Iris pigment epithelial cell (primary cell): Measurements from ENCODE around the gene OR51B4.
A peak's percentile ranks its signal among the peaks of the same experiment; 100 is the strongest.
"Not testable (repeated sequence)": the region's sequence is repeated elsewhere in the genome, so short reads cannot be mapped to it uniquely, and the experiment has no call there.

ENCODE experiments used
- DNase-seq: peaks from one replicate; pipeline ENCODE4 v3.0.0-alpha.2; 2011; ENCODE audit warnings: low read depth

Gene OR51B4, protein sequence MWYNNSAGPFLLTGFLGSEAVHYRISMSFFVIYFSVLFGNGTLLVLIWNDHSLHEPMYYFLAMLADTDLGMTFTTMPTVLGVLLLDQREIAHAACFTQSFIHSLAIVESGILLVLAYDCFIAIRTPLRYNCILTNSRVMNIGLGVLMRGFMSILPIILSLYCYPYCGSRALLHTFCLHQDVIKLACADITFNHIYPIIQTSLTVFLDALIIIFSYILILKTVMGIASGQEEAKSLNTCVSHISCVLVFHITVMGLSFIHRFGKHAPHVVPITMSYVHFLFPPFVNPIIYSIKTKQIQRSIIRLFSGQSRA

DNA sequence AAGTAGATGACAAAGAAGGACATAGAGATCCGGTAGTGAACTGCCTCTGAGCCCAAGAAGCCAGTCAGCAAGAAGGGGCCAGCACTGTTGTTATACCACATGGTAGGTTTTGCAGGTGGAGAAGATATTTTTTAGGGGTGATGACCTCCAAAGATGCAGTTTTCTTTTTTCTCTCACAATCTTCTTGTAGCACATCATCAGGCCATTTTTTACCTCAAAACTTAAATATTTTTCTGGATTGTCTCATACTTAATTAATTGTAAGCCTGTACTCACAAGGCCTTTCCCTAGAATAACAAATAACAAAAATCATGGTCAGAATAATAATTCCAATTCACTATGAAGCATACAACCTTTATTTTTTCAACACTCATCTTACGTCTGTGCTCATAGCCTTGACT lies at the start of gene OR51B4:
Gene OR51B4 (minus strand): TSS at position 101 of the 400 bp plus-strand sequence. CDS start 0 bp downstream, at position 101.
- DNase-seq: no peak

DNA sequence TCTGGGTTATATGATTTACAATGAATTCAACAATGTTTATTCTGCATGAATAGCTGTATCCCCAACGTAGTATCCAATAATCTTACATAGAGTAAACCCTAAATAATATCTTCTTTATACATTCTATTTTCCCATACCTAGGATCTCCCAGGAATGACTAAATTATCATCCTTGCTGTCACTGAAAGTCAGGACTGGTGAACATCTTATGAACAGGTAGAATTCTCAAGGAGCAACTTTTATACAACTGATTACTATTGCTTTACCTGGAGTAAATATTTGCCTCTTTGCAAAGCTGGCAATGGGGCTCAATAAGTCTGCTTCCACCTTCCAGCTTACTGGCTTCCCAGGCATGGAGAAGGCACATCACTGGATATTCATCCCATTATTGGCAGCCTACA lies 49.5 kb upstream of the OR51B4 start, which contains the start of gene OR51B6:
Gene OR51B6 (plus strand): TSS at position 301 of the 400 bp plus-strand sequence. CDS start 0 bp downstream, at position 301.
- no peak for DNase-seq

DNA sequence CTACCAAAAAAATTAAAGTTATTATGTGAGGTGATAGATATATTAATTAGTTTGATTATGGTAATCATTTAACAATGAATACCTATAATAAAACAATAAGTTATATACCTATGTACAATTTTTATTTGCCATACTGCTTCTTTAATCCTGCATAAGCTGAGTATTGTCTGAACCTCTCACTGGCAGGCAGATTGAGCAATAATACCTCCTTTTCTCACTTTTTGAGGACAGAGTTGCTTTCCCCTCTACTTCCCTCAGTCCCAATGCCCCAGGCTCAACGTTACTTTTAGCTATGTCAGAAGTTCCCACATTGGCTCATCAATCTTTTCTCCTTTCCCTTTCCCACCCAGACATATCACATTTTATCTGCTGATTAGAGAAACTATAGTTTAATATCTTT lies 47.8 kb upstream of the OR51B4 start:
- DNase-seq: no peak

DNA sequence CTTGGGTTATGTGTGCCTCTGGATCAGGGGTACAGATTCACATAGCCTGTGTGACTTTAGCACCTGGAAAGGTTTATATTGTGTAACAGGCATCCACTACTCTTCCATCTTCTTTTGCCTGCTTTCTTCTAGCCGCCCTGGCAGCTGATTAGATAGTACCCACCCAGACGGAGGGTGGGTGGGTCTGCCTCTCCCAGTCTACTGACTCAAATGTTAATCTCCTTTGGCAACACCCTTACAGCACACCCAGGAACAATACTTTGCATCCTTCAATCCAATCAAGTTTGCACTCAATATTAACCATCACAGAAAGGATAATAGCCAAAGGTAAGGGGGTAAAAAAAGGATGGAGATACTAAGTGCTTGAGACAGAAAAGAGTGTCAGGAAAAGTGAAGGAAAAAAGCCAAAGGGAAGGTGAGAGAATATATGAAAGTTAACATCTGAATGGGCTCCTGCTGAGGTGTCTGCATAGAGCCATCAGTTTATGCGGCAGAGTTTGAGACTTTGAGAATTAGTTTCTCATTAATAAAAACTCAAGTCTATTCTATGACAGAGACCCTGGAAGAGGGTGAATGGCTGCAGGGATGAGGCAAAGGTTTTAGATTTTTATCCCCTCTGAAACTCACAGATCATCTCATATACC lies 46.9 kb upstream of the OR51B4 start:
- DNase-seq: no peak

DNA sequence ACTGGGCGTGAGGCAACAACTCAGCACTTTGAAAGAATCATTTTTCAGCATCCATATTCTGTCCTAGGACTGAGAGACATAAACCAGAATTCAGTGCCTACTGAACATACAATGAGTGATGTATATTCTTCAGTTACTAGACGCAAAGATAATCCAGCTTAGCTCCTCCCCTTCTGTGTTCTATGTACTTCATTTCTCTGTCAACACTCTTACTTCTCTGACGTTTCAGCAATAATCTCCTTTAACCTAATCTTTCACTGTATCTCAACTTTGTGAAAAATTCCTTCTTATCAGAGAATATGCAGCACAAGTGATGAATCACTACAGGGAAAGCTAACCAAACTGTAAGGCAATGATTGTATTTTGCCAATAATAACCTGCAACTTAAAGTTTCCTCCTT lies 44.1 kb upstream of the OR51B4 start:
- DNase-seq: peak; percentile 77

DNA sequence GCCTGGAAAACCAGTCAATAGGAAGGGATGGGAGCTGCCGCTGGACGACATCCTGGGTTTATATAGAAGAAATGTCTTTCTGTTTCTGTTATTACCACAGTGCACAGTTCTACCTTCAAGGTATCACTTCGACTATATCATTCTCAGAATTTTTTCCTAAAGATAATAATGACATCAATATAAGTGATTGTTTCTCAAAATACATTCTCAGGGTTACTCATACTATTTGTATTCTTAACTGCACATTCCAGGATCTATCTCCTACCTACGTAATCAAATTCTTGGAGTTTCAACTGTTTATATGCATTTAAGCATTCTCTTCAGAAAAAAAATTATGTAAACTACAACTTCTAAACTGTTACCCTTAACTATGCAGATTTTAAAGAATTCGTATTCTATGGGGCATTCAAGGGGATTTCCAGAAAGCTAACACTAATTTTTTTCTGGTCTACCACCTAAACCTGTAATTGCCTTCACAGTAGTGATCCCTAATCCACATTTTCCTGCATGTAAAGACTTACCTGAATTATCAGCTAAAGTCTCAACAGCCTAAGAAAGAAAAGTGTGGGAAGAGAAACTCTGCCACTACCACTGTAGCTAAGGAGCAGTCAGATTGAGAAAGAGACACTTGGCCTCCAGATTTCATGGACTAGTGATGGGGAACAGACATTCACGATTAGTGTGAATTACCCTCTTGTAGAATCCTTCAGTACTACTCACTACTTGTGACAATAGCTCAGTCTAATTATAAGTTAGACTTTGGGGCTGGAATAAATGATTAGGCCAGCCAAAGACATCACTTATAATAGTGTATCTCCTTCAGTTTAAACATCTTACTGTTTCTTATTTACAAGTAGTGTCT lies 42.0 kb upstream of the OR51B4 start, which contains the start of gene OR51B5:
Gene OR51B5 (minus strand): TSS at position 51 of the 862 bp plus-strand sequence. CDS start 0 bp downstream, at position 51.
- peak; percentile 83 for DNase-seq

DNA sequence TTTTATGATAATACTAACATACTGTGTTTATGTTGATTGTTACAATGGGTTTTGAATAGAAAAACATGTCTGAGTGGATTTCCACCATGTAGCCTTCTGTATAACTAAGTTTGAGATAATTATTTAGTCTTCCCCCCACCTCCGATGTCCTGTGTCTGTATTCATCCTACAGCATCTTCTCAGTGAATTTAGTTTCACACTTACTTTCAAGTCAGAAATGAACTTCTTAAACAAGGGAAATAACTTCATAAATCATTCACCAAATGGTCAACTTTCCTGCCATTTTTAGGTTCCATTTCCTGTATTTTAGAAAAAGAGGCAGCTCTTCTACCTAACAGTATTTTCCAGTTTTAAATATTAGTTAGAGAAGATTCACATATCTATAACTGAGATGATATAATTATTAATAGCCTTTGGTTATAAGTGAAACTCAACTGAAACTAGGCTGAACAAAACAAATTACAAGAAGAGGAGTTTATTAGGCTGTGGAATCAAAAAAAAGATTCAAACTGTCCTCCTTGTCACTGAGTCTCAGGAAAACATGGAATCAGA lies 38.1 kb upstream of the OR51B4 start:
- DNase-seq: no peak

DNA sequence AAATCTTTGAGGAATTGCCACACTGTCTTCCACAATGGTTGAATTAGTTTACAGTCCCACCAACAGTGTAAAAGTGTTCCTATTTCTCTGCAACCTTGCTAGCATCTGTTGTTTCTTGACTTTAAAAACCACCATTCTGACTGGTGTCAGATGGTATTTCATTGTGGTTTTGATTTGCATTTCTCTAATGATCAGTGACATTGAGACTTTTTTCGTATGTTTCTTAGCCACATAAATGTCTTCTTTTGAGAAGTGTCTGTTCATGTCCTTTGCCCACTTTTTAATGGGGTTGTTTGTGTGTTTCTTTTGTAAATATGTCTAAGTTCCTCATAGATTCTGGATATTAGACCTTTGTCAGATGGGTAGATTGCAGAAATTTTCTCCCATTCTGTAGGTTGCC lies 35.5 kb upstream of the OR51B4 start:
- DNase-seq: not testable (repeated sequence)

DNA sequence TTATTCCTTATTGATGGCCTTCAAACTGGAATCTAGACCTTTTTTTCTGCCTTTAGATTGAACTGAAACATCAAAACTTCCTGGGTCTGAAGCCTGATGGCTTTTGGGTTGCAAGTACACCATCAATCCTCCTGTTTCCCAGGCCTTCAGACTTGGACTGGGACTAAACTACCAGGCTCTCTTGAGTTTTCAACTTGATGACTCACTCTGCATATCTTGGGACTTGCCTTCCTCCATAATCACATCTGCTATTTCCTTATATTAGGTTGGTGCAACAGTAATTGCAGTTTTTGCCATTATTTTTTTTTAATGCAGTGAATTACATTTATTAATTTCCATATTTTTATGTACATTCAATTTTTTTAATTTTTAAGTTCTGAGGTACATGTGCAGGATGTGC lies 34.6 kb upstream of the OR51B4 start:
- DNase-seq: peak; percentile 51

DNA sequence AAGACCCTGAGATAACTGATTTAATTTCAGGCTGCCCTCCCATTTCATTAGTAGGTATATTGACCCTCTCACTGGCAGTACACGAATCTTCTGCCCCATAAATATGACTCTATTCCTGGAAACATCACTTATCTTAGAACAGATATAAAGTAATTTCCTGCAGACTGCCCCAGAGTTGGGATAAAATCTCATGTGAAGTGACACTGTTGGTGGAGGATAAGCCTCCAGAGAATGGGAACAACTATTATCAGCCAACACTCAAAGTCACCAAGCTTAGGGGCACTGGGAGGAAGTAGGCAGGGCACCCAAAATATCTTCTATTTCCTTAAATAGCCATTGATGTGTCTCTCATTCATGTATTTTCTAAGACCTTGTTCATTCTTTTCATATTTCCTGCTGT lies 33.4 kb upstream of the OR51B4 start:
- no peak for DNase-seq

DNA sequence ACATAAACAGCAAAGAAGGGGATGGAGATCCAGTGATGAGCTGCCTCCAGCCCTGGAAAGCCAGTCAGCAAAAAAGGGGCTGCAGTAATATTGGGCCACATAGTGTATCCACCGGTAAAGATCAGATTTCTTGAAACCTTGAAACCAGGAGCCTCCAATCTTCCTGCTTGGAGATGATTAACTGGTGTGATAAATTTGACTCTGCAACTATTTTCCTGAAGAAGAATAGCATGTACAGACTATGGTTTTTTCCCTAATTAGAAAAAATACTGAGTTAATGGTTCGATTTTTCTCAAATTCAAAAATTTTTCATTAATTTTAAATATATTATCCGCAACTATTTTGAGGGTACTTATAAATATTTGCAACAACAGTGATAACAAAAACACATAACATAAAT lies 22.5 kb upstream of the OR51B4 start, which contains the start of gene OR51B2:
Gene OR51B2 (minus strand): TSS at position 101 of the 400 bp plus-strand sequence. CDS start 0 bp downstream, at position 101.
- DNase-seq: no peak

DNA sequence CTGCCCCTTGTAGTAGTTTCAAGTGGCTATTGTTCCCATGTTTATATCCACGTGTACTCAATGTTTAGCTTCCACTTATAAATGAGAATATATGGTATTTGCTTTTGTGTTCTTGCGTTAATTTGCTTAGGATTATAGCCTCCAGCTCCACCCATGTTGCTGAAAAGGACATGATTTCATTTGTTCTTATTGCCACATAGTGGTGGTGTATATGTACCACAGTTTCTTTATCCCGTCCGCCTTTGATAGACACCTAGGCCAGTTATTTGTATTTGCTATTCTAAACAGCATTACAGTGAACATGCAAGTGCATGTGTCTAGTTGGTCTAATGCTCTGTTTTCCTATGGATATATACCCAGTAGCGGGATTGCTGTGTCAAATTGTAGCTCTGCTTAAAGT lies 15.5 kb upstream of the OR51B4 start:
- DNase-seq: no peak

DNA sequence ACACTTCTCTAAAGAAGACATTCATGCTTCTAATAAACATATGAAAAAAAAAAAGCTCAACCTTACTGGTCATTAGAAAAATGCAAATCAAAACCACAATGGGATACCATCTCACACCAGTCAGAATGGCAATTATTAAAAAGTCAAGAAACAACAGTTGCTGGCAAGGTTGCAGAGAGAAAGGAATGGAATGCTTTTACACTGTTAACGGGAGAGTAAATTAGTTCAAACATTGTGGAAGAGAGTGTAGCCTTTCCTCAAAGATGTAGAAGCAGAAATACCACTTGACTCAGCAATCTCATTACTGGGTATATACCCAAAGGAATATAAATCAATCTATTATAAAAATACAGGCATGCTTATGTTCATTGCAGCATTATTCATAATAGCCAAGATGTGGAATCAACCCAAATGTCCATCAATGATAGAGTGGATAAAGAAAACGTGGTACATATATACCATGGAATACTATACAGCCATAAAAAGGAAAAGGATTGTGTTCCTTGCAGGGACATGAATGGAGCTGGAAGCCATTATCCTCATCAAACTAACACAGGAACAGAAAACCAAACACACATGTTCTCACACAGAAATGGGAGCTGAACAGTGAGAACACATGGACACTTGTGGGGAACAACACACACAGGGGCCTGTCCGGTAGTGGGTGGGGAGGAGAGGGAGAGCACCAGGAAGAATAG lies 11.7 kb upstream of the OR51B4 start:
- DNase-seq: not testable (repeated sequence)

DNA sequence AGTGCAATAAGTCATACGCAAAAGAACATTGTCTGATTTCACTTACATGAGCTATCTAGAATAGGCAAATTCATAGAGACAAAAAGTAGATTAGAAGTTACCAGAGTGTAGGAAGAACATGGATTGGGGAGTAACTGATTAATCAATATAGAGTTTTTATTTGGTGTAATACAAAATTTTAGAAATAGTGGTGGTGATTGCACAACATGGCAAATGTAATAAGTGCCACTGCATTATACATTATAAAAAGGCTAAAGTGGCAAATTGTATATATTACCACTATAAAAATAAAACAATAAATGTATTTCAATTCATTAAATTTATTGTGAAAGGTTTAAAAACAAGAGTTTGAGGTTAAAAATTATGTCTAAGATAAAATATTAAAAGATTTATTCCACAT lies 8.7 kb upstream of the OR51B4 start:
- no peak for DNase-seq

DNA sequence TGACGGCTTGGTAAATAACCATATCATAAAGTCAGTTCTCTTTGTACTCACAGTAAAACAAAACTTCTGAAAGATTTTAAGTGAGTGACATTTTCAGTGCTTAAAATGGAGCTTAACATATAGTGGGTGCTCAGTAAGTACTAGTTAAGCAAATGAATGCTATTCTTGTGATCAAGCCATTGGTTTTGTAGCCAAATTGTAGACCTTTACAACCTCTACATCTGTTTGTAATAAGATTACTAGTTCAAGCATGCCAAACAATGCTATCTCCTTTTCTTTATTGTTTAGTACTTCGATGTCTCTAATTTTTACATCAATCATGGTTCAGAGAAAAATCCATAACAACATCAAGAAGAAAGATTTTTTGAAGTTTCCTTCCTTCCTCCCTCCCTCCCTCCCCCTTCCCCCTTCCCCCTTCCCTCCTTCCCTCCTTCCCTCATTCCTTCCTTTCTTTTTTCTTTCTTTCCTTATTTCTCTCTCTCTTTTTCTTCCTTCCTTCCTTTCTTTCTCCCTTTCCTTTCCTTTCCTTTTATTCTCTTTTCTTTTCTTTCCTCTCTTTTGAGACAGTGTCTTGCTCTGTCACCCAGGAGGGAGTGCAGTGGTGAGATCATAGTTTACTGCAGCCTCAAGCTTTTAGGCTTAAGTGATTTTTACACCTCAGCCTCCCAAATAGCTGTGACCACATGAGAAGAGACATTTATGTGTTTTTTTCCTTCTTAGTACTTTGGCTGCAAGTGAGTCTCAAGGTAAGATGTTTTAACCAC lies 5.7 kb upstream of the OR51B4 start:
- no peak for DNase-seq

DNA sequence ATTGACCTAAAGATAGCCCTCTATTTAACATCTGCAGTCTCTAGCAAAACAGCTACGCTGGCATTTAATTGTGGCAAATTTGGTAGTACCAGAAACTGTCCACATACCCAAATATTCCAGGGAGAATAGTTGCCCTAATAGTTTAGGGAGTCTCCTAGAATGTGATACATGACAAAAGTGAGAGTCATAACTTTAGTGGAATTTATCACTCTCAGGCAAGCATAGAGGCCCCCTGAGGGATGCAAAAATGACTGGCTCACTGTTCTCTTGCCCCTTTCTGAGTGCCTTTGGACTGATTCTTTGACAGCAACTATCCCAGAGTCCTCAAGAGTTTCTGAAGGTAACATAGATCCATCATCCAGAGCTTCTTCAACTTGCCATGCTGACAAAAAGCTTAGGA lies 2.3 kb upstream of the OR51B4 start:
- no peak for DNase-seq

DNA sequence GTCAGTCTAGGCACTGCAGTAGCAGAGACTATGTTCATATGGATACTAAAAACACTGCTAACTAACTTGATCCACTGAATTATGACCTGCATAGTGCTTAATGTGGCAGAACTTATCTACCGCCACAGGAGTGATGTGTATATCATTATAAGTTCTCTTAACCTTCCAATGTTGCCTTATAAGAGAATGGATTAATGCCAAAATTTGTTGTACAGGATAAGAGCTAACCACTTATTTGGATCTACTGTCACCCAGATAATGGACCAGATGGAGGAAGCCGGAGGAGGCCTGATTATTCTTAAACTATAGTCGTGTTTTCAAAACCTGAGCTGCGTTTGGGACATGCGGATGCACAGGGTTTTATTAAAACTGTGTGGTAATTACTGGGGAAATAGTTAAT lies 1.9 kb upstream of the OR51B4 start:
- DNase-seq: no peak

DNA sequence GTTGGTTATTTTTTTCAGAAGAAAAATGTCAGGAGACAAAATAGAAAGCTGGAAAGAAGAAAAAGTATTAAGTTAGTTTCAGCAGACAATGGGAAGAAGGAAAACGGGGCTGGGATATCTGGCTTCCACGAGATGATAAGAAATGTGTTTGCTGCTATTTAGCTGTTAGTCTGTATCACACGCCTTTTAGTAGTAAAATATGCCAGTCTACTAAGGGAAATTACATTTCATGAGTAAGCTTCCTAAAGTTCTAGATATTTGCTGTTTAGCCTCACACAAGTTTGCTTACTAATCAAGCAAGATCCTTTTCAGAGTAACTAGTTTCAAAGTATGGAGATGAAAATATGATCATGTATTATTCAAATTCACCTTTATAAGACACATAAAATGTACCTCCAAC lies 1.5 kb downstream of the OR51B4 start:
- peak; percentile 23 for DNase-seq

DNA sequence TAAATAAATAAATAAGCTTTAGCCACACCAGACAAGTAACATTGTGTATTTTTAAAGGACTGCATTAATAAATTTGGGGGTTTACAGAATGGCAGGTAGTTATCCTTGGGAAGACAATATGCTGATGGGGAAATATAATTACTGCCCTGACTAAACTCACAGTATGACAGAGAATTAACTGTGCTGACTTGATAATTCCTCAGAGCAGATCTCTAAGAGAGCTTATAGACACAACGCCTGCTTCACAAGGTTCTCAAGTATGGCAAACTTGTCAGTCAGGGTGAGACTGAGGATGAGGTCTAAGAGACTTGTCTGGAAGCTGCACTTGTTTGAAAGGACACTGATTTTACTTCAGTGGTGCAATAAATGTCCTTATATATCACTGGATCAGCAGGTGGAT lies 3.3 kb downstream of the OR51B4 start:
- no peak for DNase-seq

DNA sequence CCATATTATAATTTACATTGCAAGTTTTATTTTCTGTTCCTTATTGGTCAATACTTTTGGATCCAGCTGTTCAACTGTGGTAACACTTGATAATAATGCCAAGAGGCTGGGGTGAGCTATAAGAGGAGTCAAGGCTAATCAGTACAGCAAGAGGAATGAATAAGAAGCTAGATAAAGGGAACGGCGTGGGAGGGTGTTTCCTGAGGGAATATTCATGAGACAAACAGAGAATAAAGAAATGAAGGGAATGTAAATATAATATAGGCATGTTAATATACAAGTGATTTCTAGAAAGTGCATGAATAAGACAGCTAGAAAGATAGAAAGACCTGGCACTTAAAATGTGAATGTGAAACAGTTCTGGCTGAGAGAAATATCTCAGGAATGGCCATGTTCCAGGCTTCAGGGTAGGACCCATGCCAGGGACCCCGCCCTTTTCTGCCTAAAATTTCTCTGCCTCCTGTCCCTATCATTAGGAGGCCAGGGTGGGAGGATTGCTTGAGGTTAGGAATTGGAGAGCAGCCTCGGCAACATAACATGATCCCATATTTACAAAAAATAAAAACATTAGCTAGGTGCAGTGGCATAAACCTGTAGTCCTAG lies 3.9 kb downstream of the OR51B4 start:
- DNase-seq: no peak
